Activated CD8-positive, alpha-beta memory T cell treated with anti-CD3 and anti-CD28 coated beads for 4 hours (primary cell): ENCODE data around the gene U2SURP.
"Not testable (repeated sequence)": the region's sequence is repeated elsewhere in the genome, so short reads cannot be mapped to it uniquely, and the experiment has no call there.

ENCODE experiments used
- DNase-seq, 2 donors: peaks; one replicate each; pipeline ENCODE4 v3.0.0-alpha.2; 2020; ENCODE audit warnings: low read depth in 2 of 2

Gene U2SURP

GRCh38 chr3:143011705-143012104 is 10.3 kb downstream of the U2SURP start:
- DNase-seq, result no peak

GRCh38 chr3:143014921-143015320 is 13.6 kb downstream of the U2SURP start:
- DNase-seq, result no peak

- DNase-seq, result no peak
Observed at GRCh38 chr3:143016321-143016972, 15.1 kb downstream of the U2SURP start.

GRCh38 chr3:143024351-143024960 is 23.1 kb downstream of the U2SURP start:
- no peak for DNase-seq

- DNase-seq, result no peak
Observed at GRCh38 chr3:143031327-143031726, 30.0 kb downstream of the U2SURP start.

- DNase-seq, result not testable (repeated sequence)
Observed at GRCh38 chr3:143031796-143032387, 30.5 kb downstream of the U2SURP start.

GRCh38 chr3:143035466-143036211 is 34.3 kb downstream of the U2SURP start:
- DNase-seq, result no peak

- DNase-seq, result no peak
Observed at GRCh38 chr3:143036557-143036956, 35.2 kb downstream of the U2SURP start.

- DNase-seq, result no peak
Observed at GRCh38 chr3:143037867-143038266, 36.5 kb downstream of the U2SURP start.

- no peak for DNase-seq
Observed at GRCh38 chr3:143040261-143040879, 39.0 kb downstream of the U2SURP start.

- no peak for DNase-seq
Observed at GRCh38 chr3:143041903-143042302, 40.5 kb downstream of the U2SURP start.

GRCh38 chr3:143045639-143046038 is 44.3 kb downstream of the U2SURP start:
- no peak for DNase-seq

GRCh38 chr3:143046075-143046474 is 44.7 kb downstream of the U2SURP start:
- not testable (repeated sequence) for DNase-seq

- DNase-seq, result no peak
Observed at GRCh38 chr3:143054011-143054410, 52.6 kb downstream of the U2SURP start.

GRCh38 chr3:143056372-143056771 is 55.0 kb downstream of the U2SURP start:
- DNase-seq, result no peak

- DNase-seq, result no peak
Observed at GRCh38 chr3:143060906-143061305, 59.5 kb downstream of the U2SURP start.

GRCh38 chr3:143063018-143063417 is 61.6 kb downstream of the U2SURP start:
- no peak for DNase-seq

GRCh38 chr3:143064777-143065176 is 63.4 kb downstream of the U2SURP start:
- no peak for DNase-seq

- no peak for DNase-seq
Observed at GRCh38 chr3:143065364-143065763, 64.0 kb downstream of the U2SURP start.

GRCh38 chr3:143066033-143066432 is 64.7 kb downstream of the U2SURP start:
- DNase-seq, result no peak

- DNase-seq, result no peak
Observed at GRCh38 chr3:143067201-143067600, 65.8 kb downstream of the U2SURP start.

GRCh38 chr3:143068059-143068458 is 66.7 kb downstream of the U2SURP start:
- DNase-seq, result no peak
